Thyroid gland (tissue), 4 donors: ENCODE measurements around the gene ZSWIM8. TPM values are rescaled to one million over a fixed set of nuclear protein-coding genes. Genes with fewer than 3 reads are reported as not detected.
A peak's percentile ranks its signal among the peaks of the same experiment; 100 is the strongest.
"Not testable (repeated sequence)": the region's sequence is repeated elsewhere in the genome, so short reads cannot be mapped to it uniquely, and the experiment has no call there.

ENCODE experiments used
- DNase-seq, 2 donors: peaks; one replicate each; pipeline ENCODE4 v3.0.0-alpha.2; 2019
- H3K27ac ChIP-seq, 3 donors: fragments of 200-600 bp; sonication (generic); 1 replicate in 2 of 3; 2 replicates in 1 of 3; pipeline ENCODE4 v1.5.1; 2016 to 2019; ENCODE audit warnings: mild to moderate bottlenecking in 1 of 3, moderate library complexity in 1 of 3
- H3K27me3 ChIP-seq: fragments of 200-600 bp; sonication (generic); one replicate; pipeline ENCODE4 v1.5.1; 2019
- H3K36me3 ChIP-seq, 2 donors: fragments of 200-600 bp; sonication (generic); one replicate each; pipeline ENCODE4 v1.5.1; 2016 to 2019
- H3K4me1 ChIP-seq, 2 donors: fragments of 200-600 bp; sonication (generic); one replicate each; pipeline ENCODE4 v1.5.1; 2017 to 2019
- H3K4me3 ChIP-seq, 3 donors: fragments of 200-600 bp; sonication (generic); replicated peaks in 1 of 3; 1 replicate in 2 of 3; 2 replicates in 1 of 3; pipeline ENCODE4 v1.5.1; 2016; ENCODE audit warnings: mild to moderate bottlenecking in 1 of 3
- H3K9me3 ChIP-seq: fragments of 200-600 bp; sonication (generic); one replicate; pipeline ENCODE4 v1.5.1; 2017
- CTCF ChIP-seq, 6 experiments: fragments of 200-600 bp in 3 of 6; fragments of 450-650 bp in 3 of 6; sonication (generic) in 3 of 6; IDR thresholded peaks; one replicate each; pipeline ENCODE4 v1.5.1; 2016 to 2019; ENCODE audit warnings: antibody characterized with exemption in 6 of 6, mild to moderate bottlenecking in 2 of 6, inconsistent platforms in 1 of 6, moderate library complexity in 1 of 6
- POLR2A ChIP-seq, 2 donors: fragments of 450-650 bp; IDR thresholded peaks; one replicate each; pipeline ENCODE4 v1.6.1; 2017; ENCODE audit warnings: antibody characterized with exemption in 2 of 2, mild to moderate bottlenecking in 2 of 2, moderate library complexity in 1 of 2
- WGBS, 2 donors: methylation state at CpG; one replicate each; pipeline ENCODE4 v1.1.5; 2017; 5-methylcytosine and 5-hydroxymethylcytosine counted together
- intact Hi-C: fragments of 100-400 bp; cut with DNase I; formaldehyde crosslinking; loops from one replicate; pipeline ENCODE4 v1.15.1; 2023
- total RNA-seq, 4 donors: library from RNA; depleted of rRNA; stranded (reverse); fragments of >200 nt; gene quantifications; one replicate each; pipeline ENCODE4 v1.2.3, GENCODE V29; 2016

The ZSWIM8 gene
- total RNA-seq, 4 donors from 2014 or later, result 67.2 to 199 (median 108) TPM

- no peaks in the 10 kb centered on the region for H3K27me3 ChIP-seq
- H3K27ac ChIP-seq, result peak overlapping the region; percentile 78 to 88 (median 78)
- H3K4me1 ChIP-seq, result peaks cover 32 to 33% of the 10 kb centered on the region in 2 donors
- DNase-seq, result peak; percentile 43 to 52
- WGBS, 2 donors, result 1% methylated on average over 30 to 42 of the region's 54 CpGs
- peak overlapping the region; percentile 91 to 99 (median 98) for H3K4me3 ChIP-seq
- no peaks in the 10 kb centered on the region for H3K9me3 ChIP-seq
- peaks cover 18% of the 10 kb centered on the region in 2 donors for H3K36me3 ChIP-seq
- TF ChIP-seq POLR2A (IDR thresholded peaks at IDR 0.05), result no peak
- intact Hi-C loops, result no loop called here
These were observed 510 bp downstream of the ZSWIM8 start for GRCh38 chr10:73785721-73786511.

- Histone ChIP-seq H3K27ac (peak overlapping the region in 2 of 3 donors; percentile 78 to 88), H3K4me3 (peak overlapping the region; percentile 91 to 99 (median 98)), H3K27me3 (no peaks in the 10 kb centered on the region), H3K4me1 (peaks cover 27 to 30% of the 10 kb centered on the region in 2 donors), H3K9me3 (no peaks in the 10 kb centered on the region), H3K36me3 (peaks cover 24% of the 10 kb centered on the region in 2 donors)
- intact Hi-C loops, result no loop called here
- TF ChIP-seq POLR2A (IDR thresholded peaks at IDR 0.05), result no peak
- no peak for TF ChIP-seq CTCF (IDR thresholded peaks at IDR 0.05)
- WGBS, 2 donors, result 0 to 9% methylated on average over 2 of the region's 2 CpGs
- DNase-seq, result no peak
These were observed 1.1 kb downstream of the ZSWIM8 start for GRCh38 chr10:73786512-73786885.

- H3K27ac ChIP-seq, intact Hi-C loops, H3K27me3 ChIP-seq, DNase-seq, H3K9me3 ChIP-seq: not testable (repeated sequence)
- Histone ChIP-seq H3K4me1 (peaks cover 27 to 30% of the 10 kb centered on the region in 2 donors), H3K4me3 (peak overlapping the region in 1 of 3 donors; percentile 98), H3K36me3 (peaks cover 31% of the 10 kb centered on the region in 2 donors)
- WGBS, 2 donors, result 86 to 94% methylated on average over 21 of the region's 21 CpGs
These were observed 1.8 kb downstream of the ZSWIM8 start for GRCh38 chr10:73787031-73787800.

GRCh38 chr10:73788864-73789658 lies 3.7 kb downstream of the ZSWIM8 start:
- intact Hi-C loops, result no loop called here
- Histone ChIP-seq H3K27me3 (no peaks in the 10 kb centered on the region), H3K9me3 (no peaks in the 10 kb centered on the region), H3K36me3 (peaks cover 49% of the 10 kb centered on the region in 2 donors), H3K4me1 (peaks cover 20 to 21% of the 10 kb centered on the region in 2 donors), H3K27ac (no peak overlapping the region), H3K4me3 (no peak overlapping the region)
- DNase-seq, result no peak
- TF ChIP-seq CTCF (IDR thresholded peaks at IDR 0.05), result no peak
- WGBS, 2 donors, result 91 to 92% methylated on average over 11 to 15 of the region's 17 CpGs

GRCh38 chr10:73789659-73790055 lies 4.3 kb downstream of the ZSWIM8 start:
- H3K27ac ChIP-seq, result no peak overlapping the region
- H3K36me3 ChIP-seq, result peaks cover 55% of the 10 kb centered on the region in 2 donors
- H3K4me1 ChIP-seq, result peaks cover 19 to 20% of the 10 kb centered on the region in 2 donors
- DNase-seq, result no peak
- H3K27me3 ChIP-seq, result no peaks in the 10 kb centered on the region
- no peak overlapping the region for H3K4me3 ChIP-seq
- 92% methylated on average over 10 of the region's 10 CpGs for WGBS, 2 donors
- TF ChIP-seq CTCF (IDR thresholded peaks at IDR 0.05) (no peak), POLR2A (IDR thresholded peaks at IDR 0.05) (no peak)
- no peaks in the 10 kb centered on the region for H3K9me3 ChIP-seq
- intact Hi-C loops, result no loop called here
